Neural cell (in vitro differentiated cells): Measurements from ENCODE around the gene DCHS1. TPM values are rescaled to one million over a fixed set of nuclear protein-coding genes. Genes with fewer than 3 reads are reported as not detected.

Source experiments
- H2AFZ ChIP-seq: fragments of 200-600, 300-800 bp; sonication (generic), shearing (Covaris generic); 2 replicates; pipeline ENCODE4 v1.6.0; 2014; ENCODE audit warnings: low read depth, mild to moderate bottlenecking, antibody characterized with exemption, low read length, moderate library complexity
- H3F3A ChIP-seq: fragments of 200-600 bp; shearing (Covaris generic); 2 replicates; pipeline ENCODE4 v1.6.1; 2016; ENCODE audit warnings: mild to moderate bottlenecking, moderate library complexity, mixed read lengths, antibody characterized with exemption, low read length; ENCODE audit not compliant: insufficient read depth, poor library complexity, severe bottlenecking
- H3K27ac ChIP-seq: fragments of 200-600, 300-800 bp; sonication (generic), shearing (Covaris generic); 2 replicates; pipeline ENCODE4 v1.5.1; 2014; ENCODE audit warnings: mild to moderate bottlenecking, low read length, moderate library complexity
- H3K27me3 ChIP-seq: fragments of 300-800, 200-600 bp; sonication (generic), shearing (Covaris generic); 2 replicates; pipeline ENCODE4 v1.6.0; 2014; ENCODE audit warnings: mild to moderate bottlenecking, low read depth, low read length, moderate library complexity; ENCODE audit not compliant: insufficient read depth
- H3K36me3 ChIP-seq: fragments of 300-800, 200-600 bp; sonication (generic), shearing (Covaris generic); 2 replicates; pipeline ENCODE4 v1.5.1; 2014; ENCODE audit warnings: mild to moderate bottlenecking, antibody characterized with exemption, low read length, moderate library complexity; ENCODE audit not compliant: insufficient read depth
- H3K4me2 ChIP-seq: fragments of 300-800, 200-600 bp; sonication (generic), shearing (Covaris generic); 2 replicates; pipeline ENCODE4 v1.6.0; 2014; ENCODE audit warnings: mild to moderate bottlenecking, low read length
- H3K4me3 ChIP-seq: fragments of 300-800, 200-600 bp; sonication (generic), shearing (Covaris generic); 2 replicates; pipeline ENCODE4 v1.5.1; 2014; ENCODE audit warnings: mild to moderate bottlenecking, low read length, moderate library complexity
- H3K79me2 ChIP-seq: fragments of 200-600 bp; shearing (Covaris generic); replicated peaks from 2 replicates; pipeline ENCODE4 v1.6.0; 2014; ENCODE audit warnings: mild to moderate bottlenecking, low read length, moderate library complexity; ENCODE audit not compliant: insufficient read depth
- H3K9ac ChIP-seq: fragments of 300-800, 200-600 bp; sonication (generic), shearing (Covaris generic); 2 replicates; pipeline ENCODE4 v1.6.1; 2016; ENCODE audit warnings: mild to moderate bottlenecking, low read length, mixed read lengths
- H3K9me2 ChIP-seq: fragments of 200-600 bp; shearing (Covaris generic); 2 replicates; pipeline ENCODE4 v1.6.1; 2016; ENCODE audit warnings: mild to moderate bottlenecking, low read length, mixed read lengths; ENCODE audit not compliant: insufficient read depth
- H3K9me3 ChIP-seq: fragments of 200-600, 300-800 bp; sonication (generic), shearing (Covaris generic); 2 replicates; pipeline ENCODE4 v1.6.1; 2016; ENCODE audit warnings: mild to moderate bottlenecking, mixed run types, low read length, moderate library complexity, mixed read lengths
- H4K20me1 ChIP-seq: fragments of 200-600 bp; shearing (Covaris generic); 2 replicates; pipeline ENCODE4 v1.6.1; 2016; ENCODE audit warnings: mild to moderate bottlenecking, mixed run types; ENCODE audit not compliant: insufficient read depth
- EP300 ChIP-seq: fragments of 450-650 bp; conservative IDR thresholded peaks from 2 replicates; pipeline ENCODE4 v1.6.1; 2014; ENCODE audit warnings: antibody characterized with exemption, mild to moderate bottlenecking, moderate library complexity; ENCODE audit not compliant: poor library complexity, severe bottlenecking
- EZH2 ChIP-seq: fragments of 200-600, 300-800 bp; shearing (Covaris generic), sonication (generic); IDR thresholded peaks from 2 replicates; pipeline ENCODE4 v1.6.1; 2014; ENCODE audit warnings: antibody characterized with exemption, low read length, borderline replicate concordance, mild to moderate bottlenecking; ENCODE audit not compliant: insufficient read depth, poor library complexity, severe bottlenecking
- POLR2AphosphoS5 ChIP-seq: IDR thresholded peaks from 2 replicates; pipeline ENCODE4 v1.6.1; 2012
- RAD21 ChIP-seq: fragments of 450-650 bp; conservative IDR thresholded peaks from 2 replicates; pipeline ENCODE4 v1.6.1; 2014; ENCODE audit warnings: antibody characterized with exemption, mild to moderate bottlenecking, moderate library complexity
- REST ChIP-seq: IDR thresholded peaks from 2 replicates; pipeline ENCODE4 v1.6.1; 2012; ENCODE audit warnings: borderline replicate concordance
- SMC3 ChIP-seq: fragments of 450-650 bp; conservative IDR thresholded peaks from 2 replicates; pipeline ENCODE4 v1.6.1; 2014; ENCODE audit warnings: antibody characterized with exemption, mild to moderate bottlenecking, moderate library complexity; ENCODE audit not compliant: poor library complexity
- TAF1 ChIP-seq: IDR thresholded peaks from 2 replicates; pipeline ENCODE4 v1.6.1; 2012; ENCODE audit warnings: low read depth
- polyA plus RNA-seq: library from polyadenylated mRNA; depleted of rRNA; stranded (reverse); fragments of >200 nt; gene quantifications from 2 replicates; pipeline ENCODE4 v1.2.3, GENCODE V29; 2014

Gene DCHS1
- polyA plus RNA-seq, 1 donor from 2014 or later, result 30.1 TPM

- TF ChIP-seq TAF1 (no peak), EP300 (no peak), EZH2 (no peak), SMC3 (no peak), REST (no peak), POLR2AphosphoS5 (no peak), RAD21 (no peak)
- Histone ChIP-seq H3K9me3 (no peaks in the 10 kb centered on the region), H3K27ac (no peak overlapping the region), H3F3A (no peaks in the 10 kb centered on the region), H3K4me2 (no peak overlapping the region), H4K20me1 (no peaks in the 10 kb centered on the region), H2AFZ (no peak overlapping the region), H3K79me2 (no peaks in the 10 kb centered on the region), H3K36me3 (no peaks in the 10 kb centered on the region), H3K4me3 (no peak overlapping the region), H3K27me3 (no peaks in the 10 kb centered on the region), H3K9ac (no peak overlapping the region), H3K9me2 (no peaks in the 10 kb centered on the region)
Measured at GRCh38 chr11:6571434-6572008, 84.1 kb downstream of the DCHS1 start.

Other genes starting within 250 kb of the DCHS1 start
- 283 and 323 TPM in 2 replicates for gene APBB1, start 236.7 kb downstream of the DCHS1 start, polyA plus RNA-seq
- 11.1 and 17.3 TPM in 2 replicates for gene HPX, start 214.8 kb downstream of the DCHS1 start, polyA plus RNA-seq
- 81.7 and 120 TPM in 2 replicates for gene TRIM3, start 181.9 kb downstream of the DCHS1 start, polyA plus RNA-seq
- 83.7 and 89.9 TPM in 2 replicates for gene ARFIP2, start 174.5 kb downstream of the DCHS1 start, polyA plus RNA-seq
- gene TIMM10B, start 174.3 kb downstream of the DCHS1 start, polyA plus RNA-seq, result 21.8 and 24.9 TPM in 2 replicates
- 5.1 and 5.2 TPM in 2 replicates for gene DNHD1, start 158.5 kb downstream of the DCHS1 start, polyA plus RNA-seq
- gene RRP8, start 52.2 kb downstream of the DCHS1 start, polyA plus RNA-seq, result 23.4 and 26.4 TPM in 2 replicates
- gene ILK, start 52.0 kb downstream of the DCHS1 start, polyA plus RNA-seq, result 68.8 and 81.3 TPM in 2 replicates
- gene TAF10, start 43.6 kb downstream of the DCHS1 start, polyA plus RNA-seq, result 30.9 and 39.7 TPM in 2 replicates
- 3.8 and 5.3 TPM in 2 replicates for gene TPP1, start 36.4 kb downstream of the DCHS1 start, polyA plus RNA-seq
- gene MRPL17, start 27.5 kb upstream of the DCHS1 start, polyA plus RNA-seq, result 23.0 and 28.3 TPM in 2 replicates
- not detected in 2 replicates for gene OR2AG2, start 116.2 kb upstream of the DCHS1 start, polyA plus RNA-seq
- gene OR2AG1, start 127.2 kb upstream of the DCHS1 start, polyA plus RNA-seq, result not detected in 2 replicates
- gene OR6A2, start 143.9 kb upstream of the DCHS1 start, polyA plus RNA-seq, result 0.05 TPM in 1 of 2 replicates, not detected in the other
- gene OR10A5, start 189.9 kb upstream of the DCHS1 start, polyA plus RNA-seq, result not detected in 2 replicates
- not detected in 2 replicates for gene OR10A2, start 207.2 kb upstream of the DCHS1 start, polyA plus RNA-seq
- gene OR10A4, start 220.8 kb upstream of the DCHS1 start, polyA plus RNA-seq, result not detected in 2 replicates
- gene OR2D2, start 236.7 kb upstream of the DCHS1 start, polyA plus RNA-seq, result not detected in 2 replicates